GM19372 (cell line): ENCODE results near the gene GNPDA2.
A peak's percentile ranks its signal among the peaks of the same experiment; 100 is the strongest.
"Not testable (repeated sequence)": the region's sequence is repeated elsewhere in the genome, so short reads cannot be mapped to it uniquely, and the experiment has no call there.

Experiments used
- ATAC-seq: cut with Tn5 transposase; IDR thresholded peaks from one replicate; pipeline ENCODE4 v1.9.1; 2021; ENCODE audit warnings: mild to moderate bottlenecking, low read depth, moderate library complexity; ENCODE audit not compliant: unreplicated experiment

GNPDA2 gene

GRCh38 chr4:44726038-44726871 lies at the start of gene GNPDA2:
GNPDA2 (minus strand) TSS chr4:44726556; CDS start chr4:44722207, 4,349 bp downstream.
- ATAC-seq: peak; percentile 92

- no peak for ATAC-seq
Measured at GRCh38 chr4:44772340-44772739, 46.0 kb upstream of the GNPDA2 start.

- no peak for ATAC-seq
Measured at GRCh38 chr4:44771789-44772188, 45.4 kb upstream of the GNPDA2 start.

- ATAC-seq: no peak
Measured at GRCh38 chr4:44766453-44766852, 40.1 kb upstream of the GNPDA2 start.

- no peak for ATAC-seq
Measured at GRCh38 chr4:44765116-44765515, 38.8 kb upstream of the GNPDA2 start.

- no peak for ATAC-seq
Measured at GRCh38 chr4:44761306-44761705, 35.0 kb upstream of the GNPDA2 start.

- no peak for ATAC-seq
Measured at GRCh38 chr4:44760142-44760898, 34.0 kb upstream of the GNPDA2 start.

GRCh38 chr4:44756559-44756958 lies 30.2 kb upstream of the GNPDA2 start:
- no peak for ATAC-seq

- ATAC-seq: no peak
Measured at GRCh38 chr4:44740201-44740600, 13.8 kb upstream of the GNPDA2 start.

- peak; percentile 75 for ATAC-seq
Measured at GRCh38 chr4:44738615-44739014, 12.3 kb upstream of the GNPDA2 start.

GRCh38 chr4:44736900-44737299 lies 10.5 kb upstream of the GNPDA2 start:
- no peak for ATAC-seq

- not testable (repeated sequence) for ATAC-seq
Measured at GRCh38 chr4:44728694-44729093, 2.3 kb upstream of the GNPDA2 start.

- no peak for ATAC-seq
Measured at GRCh38 chr4:44727471-44727870, 1.1 kb upstream of the GNPDA2 start.

GRCh38 chr4:44725726-44726037 lies 674 bp downstream of the GNPDA2 start:
- no peak for ATAC-seq

- no peak for ATAC-seq
Measured at GRCh38 chr4:44725166-44725565, 1.2 kb downstream of the GNPDA2 start.

GRCh38 chr4:44722001-44722400 lies 4.4 kb downstream of the GNPDA2 start:
- ATAC-seq: no peak

- ATAC-seq: no peak
Measured at GRCh38 chr4:44720371-44720770, 6.0 kb downstream of the GNPDA2 start.

- ATAC-seq: no peak
Measured at GRCh38 chr4:44716597-44716996, 9.8 kb downstream of the GNPDA2 start.

- ATAC-seq: no peak
Measured at GRCh38 chr4:44713125-44713524, 13.2 kb downstream of the GNPDA2 start.

GRCh38 chr4:44704673-44705072 lies 21.7 kb downstream of the GNPDA2 start:
- no peak for ATAC-seq

- no peak for ATAC-seq
Measured at GRCh38 chr4:44701037-44701436, 25.3 kb downstream of the GNPDA2 start.

- no peak for ATAC-seq
Measured at GRCh38 chr4:44700427-44700826, 25.9 kb downstream of the GNPDA2 start.
